ENCODE results near the gene CDIPT. TPM values are rescaled to one million over a fixed set of nuclear protein-coding genes. Genes with fewer than 3 reads are reported as not detected.
"Not testable (repeated sequence)": the region's sequence is repeated elsewhere in the genome, so short reads cannot be mapped to it uniquely, and the experiment has no call there.

CDIPT gene
- total RNA-seq, 1 experiment from 2014 or later: 57.4 TPM

DNA sequence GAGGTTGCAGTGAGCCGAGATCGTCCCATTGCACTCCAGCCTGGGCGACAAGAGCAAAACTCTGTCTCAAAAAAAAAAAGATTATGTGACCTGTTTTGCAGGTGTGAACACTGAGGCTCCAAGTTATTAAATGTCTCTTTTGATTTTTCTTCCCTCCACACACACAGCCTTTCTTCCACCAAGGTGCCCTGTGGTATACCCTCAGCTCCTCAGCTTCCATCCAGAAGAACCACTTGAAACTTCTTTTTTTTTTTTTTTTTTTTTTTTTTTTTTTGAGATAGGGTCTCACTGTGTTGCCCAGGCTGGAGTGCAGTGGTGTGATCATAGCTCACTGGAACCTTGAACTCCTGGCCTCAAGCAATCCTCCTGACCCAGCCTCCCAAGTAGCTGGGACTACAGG is 26.3 kb upstream of the CDIPT start:
- not testable (repeated sequence) for H3K27ac ChIP-seq (ENCODE audit: low read length); H3K9me3 ChIP-seq (ENCODE audit: low read length); H3K9ac ChIP-seq (ENCODE audit: low read length); H3K9me2 ChIP-seq (replicated peaks; ENCODE audit: insufficient read depth, low read length); H3K4me2 ChIP-seq (ENCODE audit: low read depth, low read length, poor library complexity, severe bottlenecking); H3K36me3 ChIP-seq (ENCODE audit: insufficient read depth, low read length); H3K79me2 ChIP-seq (ENCODE audit: low read length); H2AFZ ChIP-seq (ENCODE audit: low read length); H3K4me3 ChIP-seq (ENCODE audit: low read length); H3K4me1 ChIP-seq (ENCODE audit: low read length); H3K27me3 ChIP-seq (ENCODE audit: low read length); DNase-seq; H4K20me1 ChIP-seq (ENCODE audit: insufficient read depth, low read depth, low read length)

DNA sequence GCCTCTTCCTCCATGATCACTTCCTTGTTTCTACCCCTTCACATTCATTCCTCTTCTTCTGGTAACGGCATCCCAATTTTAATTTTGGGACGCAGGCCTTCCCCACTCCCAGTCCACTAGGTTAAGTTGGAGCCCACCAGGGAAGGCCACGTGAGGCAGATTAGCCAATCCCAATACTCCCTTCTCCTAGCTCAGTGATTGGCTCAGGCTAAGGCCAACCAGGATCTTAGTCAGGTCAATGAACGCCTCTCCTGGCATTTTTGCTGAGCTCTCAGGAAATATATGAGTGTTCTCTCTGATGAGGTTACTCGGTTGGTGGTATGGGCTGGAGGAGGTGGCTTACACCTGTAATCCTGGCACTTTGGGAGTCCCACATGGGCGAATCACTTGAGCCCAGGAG is 21.0 kb upstream of the CDIPT start:
- H3K9me2 ChIP-seq (replicated peaks; ENCODE audit: insufficient read depth, low read length): no peaks in the 10 kb centered on the region
- H3K4me3 ChIP-seq (ENCODE audit: low read length): no peak overlapping the region
- H3K9ac ChIP-seq (ENCODE audit: low read length): no peak overlapping the region
- peak; percentile 65 for DNase-seq
- H3K4me2 ChIP-seq (ENCODE audit: low read depth, low read length, poor library complexity, severe bottlenecking): no peak overlapping the region
- H3K27ac ChIP-seq (ENCODE audit: low read length): no peak overlapping the region
- no peaks in the 10 kb centered on the region for H3K36me3 ChIP-seq (ENCODE audit: insufficient read depth, low read length)
- no peaks in the 10 kb centered on the region for H3K9me3 ChIP-seq (ENCODE audit: low read length)
- no peak overlapping the region for H2AFZ ChIP-seq (ENCODE audit: low read length)
- no peaks in the 10 kb centered on the region for H3K27me3 ChIP-seq (ENCODE audit: low read length)
- no peaks in the 10 kb centered on the region for H4K20me1 ChIP-seq (ENCODE audit: insufficient read depth, low read depth, low read length)
- no peaks in the 10 kb centered on the region for H3K79me2 ChIP-seq (ENCODE audit: low read length)
- H3K4me1 ChIP-seq (ENCODE audit: low read length): no peaks in the 10 kb centered on the region

DNA sequence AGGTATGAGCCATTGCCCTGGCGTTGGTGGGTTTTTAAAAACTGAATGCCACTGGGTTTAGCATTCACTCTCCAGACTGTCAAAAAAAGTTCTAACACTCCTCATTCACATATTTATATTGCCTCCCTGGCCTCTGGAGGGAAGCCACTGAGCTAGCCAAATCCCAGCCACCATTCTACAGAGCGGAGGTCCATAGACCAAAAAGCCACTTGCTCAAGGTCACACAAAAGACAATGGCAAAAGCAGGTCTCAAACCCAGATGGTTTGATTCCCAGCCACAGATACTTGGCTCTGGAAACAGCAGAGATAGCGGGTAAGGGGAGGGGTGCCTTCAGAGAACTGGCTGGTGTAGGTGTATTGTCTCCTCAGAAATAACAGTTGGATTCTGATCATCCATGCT is 18.0 kb upstream of the CDIPT start:
- DNase-seq: no peak
- Histone ChIP-seq H3K9me3 (ENCODE audit: low read length) (no peaks in the 10 kb centered on the region), H3K9me2 (replicated peaks; ENCODE audit: insufficient read depth, low read length) (no peaks in the 10 kb centered on the region), H3K27ac (ENCODE audit: low read length) (no peak overlapping the region), H3K4me3 (ENCODE audit: low read length) (no peak overlapping the region), H3K4me2 (ENCODE audit: low read depth, low read length, poor library complexity, severe bottlenecking) (no peak overlapping the region), H2AFZ (ENCODE audit: low read length) (no peak overlapping the region), H3K79me2 (ENCODE audit: low read length) (no peaks in the 10 kb centered on the region), H3K4me1 (ENCODE audit: low read length) (no peaks in the 10 kb centered on the region), H4K20me1 (ENCODE audit: insufficient read depth, low read depth, low read length) (no peaks in the 10 kb centered on the region), H3K27me3 (ENCODE audit: low read length) (no peaks in the 10 kb centered on the region), H3K36me3 (ENCODE audit: insufficient read depth, low read length) (no peaks in the 10 kb centered on the region), H3K9ac (ENCODE audit: low read length) (no peak overlapping the region)

DNA sequence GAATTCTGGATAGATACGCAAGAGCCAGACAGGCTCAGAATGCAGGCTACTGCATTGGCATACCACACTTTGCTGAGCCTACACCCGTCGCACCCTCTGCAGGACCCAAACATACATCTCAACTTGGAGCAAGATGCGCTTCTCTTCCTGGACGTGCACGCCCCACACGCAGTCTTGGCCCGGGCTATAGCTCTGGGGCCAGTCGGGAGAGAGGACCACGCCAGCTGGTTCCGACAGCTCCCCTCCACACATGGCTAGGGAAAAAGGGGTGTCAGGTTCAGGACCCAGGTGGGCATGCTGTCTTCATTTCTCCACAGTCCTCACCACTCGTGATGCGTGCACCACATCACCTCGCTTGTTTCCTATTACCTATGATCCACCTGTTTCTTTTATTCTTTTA is 15.1 kb upstream of the CDIPT start:
- DNase-seq: no peak
- Histone ChIP-seq H3K4me1 (ENCODE audit: low read length) (no peaks in the 10 kb centered on the region), H4K20me1 (ENCODE audit: insufficient read depth, low read depth, low read length) (no peaks in the 10 kb centered on the region), H3K9ac (ENCODE audit: low read length) (no peak overlapping the region), H3K9me3 (ENCODE audit: low read length) (no peaks in the 10 kb centered on the region), H3K79me2 (ENCODE audit: low read length) (no peaks in the 10 kb centered on the region), H2AFZ (ENCODE audit: low read length) (no peak overlapping the region), H3K27me3 (ENCODE audit: low read length) (no peaks in the 10 kb centered on the region), H3K4me3 (ENCODE audit: low read length) (no peak overlapping the region), H3K27ac (ENCODE audit: low read length) (no peak overlapping the region), H3K4me2 (ENCODE audit: low read depth, low read length, poor library complexity, severe bottlenecking) (no peak overlapping the region), H3K36me3 (ENCODE audit: insufficient read depth, low read length) (no peaks in the 10 kb centered on the region), H3K9me2 (replicated peaks; ENCODE audit: insufficient read depth, low read length) (no peaks in the 10 kb centered on the region)

DNA sequence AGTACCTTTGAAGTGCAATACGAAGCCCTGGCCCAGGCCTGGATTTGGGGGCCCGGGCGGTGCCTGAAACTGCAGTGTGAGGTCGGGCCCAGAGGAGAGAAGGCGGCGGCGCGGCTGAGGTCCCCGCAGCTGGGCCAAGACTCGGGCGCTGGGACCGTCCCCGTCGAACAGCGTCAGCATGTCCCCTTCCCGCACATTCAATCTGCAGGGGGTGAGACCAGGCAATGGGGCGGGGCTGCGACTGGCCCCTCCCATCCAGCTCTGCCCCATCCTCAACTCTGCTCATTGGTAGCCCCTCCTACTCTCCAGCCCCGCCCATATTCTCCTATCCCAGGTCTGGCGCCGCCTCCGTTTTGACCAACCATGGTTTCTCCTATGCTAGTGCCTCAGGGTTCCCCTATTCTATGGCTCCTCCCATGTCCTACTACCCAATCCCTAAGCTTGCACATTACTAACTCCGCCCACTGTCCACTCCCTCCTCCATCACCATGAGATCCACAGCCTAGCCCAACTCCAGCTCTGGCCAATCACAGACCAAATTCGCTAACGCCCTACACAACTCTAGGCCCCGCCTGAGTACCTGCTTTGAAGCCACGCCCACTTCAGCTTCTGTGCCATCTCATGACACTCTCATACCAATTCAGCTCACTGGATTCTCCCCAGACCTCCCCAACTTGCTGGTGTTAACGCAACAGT is 14.4 kb upstream of the CDIPT start:
- Histone ChIP-seq H3K4me1 (ENCODE audit: low read length) (no peaks in the 10 kb centered on the region), H3K4me3 (ENCODE audit: low read length) (no peak overlapping the region), H2AFZ (ENCODE audit: low read length) (no peak overlapping the region), H3K4me2 (ENCODE audit: low read depth, low read length, poor library complexity, severe bottlenecking) (no peak overlapping the region), H3K9me2 (replicated peaks; ENCODE audit: insufficient read depth, low read length) (no peaks in the 10 kb centered on the region), H3K9ac (ENCODE audit: low read length) (no peak overlapping the region), H3K36me3 (ENCODE audit: insufficient read depth, low read length) (no peaks in the 10 kb centered on the region), H3K27me3 (ENCODE audit: low read length) (no peaks in the 10 kb centered on the region), H3K27ac (ENCODE audit: low read length) (no peak overlapping the region), H4K20me1 (ENCODE audit: insufficient read depth, low read depth, low read length) (no peaks in the 10 kb centered on the region), H3K9me3 (ENCODE audit: low read length) (no peaks in the 10 kb centered on the region), H3K79me2 (ENCODE audit: low read length) (no peaks in the 10 kb centered on the region)
- DNase-seq: peak; percentile 97

DNA sequence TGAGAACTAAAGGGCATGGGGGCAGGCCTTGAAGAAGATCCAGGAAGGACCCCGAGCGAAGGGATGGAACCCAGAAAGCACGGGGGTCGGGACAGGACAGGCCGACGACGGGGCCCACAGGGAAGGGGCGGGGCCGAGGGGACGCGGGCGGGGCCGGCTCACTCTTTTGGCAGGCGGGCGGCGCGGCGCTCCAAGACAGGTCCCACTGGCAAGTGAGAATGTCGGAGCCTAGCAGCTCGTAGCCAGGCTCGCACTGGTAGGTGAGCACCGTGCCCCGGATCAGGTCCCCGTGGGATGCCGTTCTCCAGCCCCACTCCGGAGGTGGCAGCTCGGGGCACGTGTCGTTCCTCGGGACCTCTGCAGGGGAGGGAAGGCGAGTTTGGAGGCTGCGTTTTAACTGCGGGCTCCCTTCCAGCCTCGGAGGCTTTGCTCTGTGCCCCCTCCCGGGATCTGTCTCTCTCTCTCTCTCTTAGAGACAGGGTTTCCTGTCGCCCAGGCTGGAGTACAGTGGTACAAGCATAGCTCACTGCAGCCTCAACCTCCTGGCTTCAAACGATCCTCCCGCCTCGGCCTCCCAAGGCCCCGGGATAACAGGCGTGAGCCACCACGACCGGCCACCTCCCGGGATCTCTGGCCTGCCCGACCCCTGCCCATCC is 13.7 kb upstream of the CDIPT start:
- no peaks in the 10 kb centered on the region for H3K27me3 ChIP-seq (ENCODE audit: low read length)
- no peak overlapping the region for H3K4me2 ChIP-seq (ENCODE audit: low read depth, low read length, poor library complexity, severe bottlenecking)
- no peak overlapping the region for H3K9ac ChIP-seq (ENCODE audit: low read length)

DNA sequence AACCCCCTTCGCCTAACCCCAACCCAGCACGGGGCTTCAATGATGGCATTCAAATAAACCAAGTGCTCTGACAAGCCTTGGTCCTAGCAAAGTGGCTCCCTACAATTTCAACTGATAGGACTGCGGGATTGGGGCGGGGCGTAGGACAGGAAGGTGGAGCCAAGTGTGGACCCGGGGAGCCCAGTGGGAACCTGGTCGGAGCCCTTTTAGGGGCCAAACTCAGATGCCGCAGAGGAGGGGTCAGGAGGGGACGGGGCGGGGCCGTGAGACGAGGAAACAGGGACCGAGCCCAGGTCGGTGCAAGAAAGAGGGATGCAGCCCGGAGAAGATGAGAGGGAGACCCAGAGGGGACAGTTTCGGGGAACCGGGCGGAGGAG is 13.2 kb upstream of the CDIPT start:
- H4K20me1 ChIP-seq (ENCODE audit: insufficient read depth, low read depth, low read length): no peaks in the 10 kb centered on the region
- no peaks in the 10 kb centered on the region for H3K4me1 ChIP-seq (ENCODE audit: low read length)
- H3K9me2 ChIP-seq (replicated peaks; ENCODE audit: insufficient read depth, low read length): no peaks in the 10 kb centered on the region
- no peaks in the 10 kb centered on the region for H3K36me3 ChIP-seq (ENCODE audit: insufficient read depth, low read length)
- no peak for DNase-seq
- no peaks in the 10 kb centered on the region for H3K27me3 ChIP-seq (ENCODE audit: low read length)
- H2AFZ ChIP-seq (ENCODE audit: low read length): no peak overlapping the region
- H3K4me3 ChIP-seq (ENCODE audit: low read length): no peak overlapping the region
- H3K9me3 ChIP-seq (ENCODE audit: low read length): no peaks in the 10 kb centered on the region
- no peak overlapping the region for H3K9ac ChIP-seq (ENCODE audit: low read length)
- no peak overlapping the region for H3K27ac ChIP-seq (ENCODE audit: low read length)
- H3K4me2 ChIP-seq (ENCODE audit: low read depth, low read length, poor library complexity, severe bottlenecking): no peak overlapping the region
- H3K79me2 ChIP-seq (ENCODE audit: low read length): no peaks in the 10 kb centered on the region

More for the DNA sequence above, 13.7 kb upstream of the CDIPT start:
- no peaks in the 10 kb centered on the region for H3K36me3 ChIP-seq (ENCODE audit: insufficient read depth, low read length)
- no peaks in the 10 kb centered on the region for H4K20me1 ChIP-seq (ENCODE audit: insufficient read depth, low read depth, low read length)
- H3K4me1 ChIP-seq (ENCODE audit: low read length): no peaks in the 10 kb centered on the region
- H3K79me2 ChIP-seq (ENCODE audit: low read length): no peaks in the 10 kb centered on the region
- no peak overlapping the region for H3K4me3 ChIP-seq (ENCODE audit: low read length)
- no peaks in the 10 kb centered on the region for H3K9me3 ChIP-seq (ENCODE audit: low read length)
- H2AFZ ChIP-seq (ENCODE audit: low read length): no peak overlapping the region
- DNase-seq: peak; percentile 40
- H3K9me2 ChIP-seq (replicated peaks; ENCODE audit: insufficient read depth, low read length): no peaks in the 10 kb centered on the region
- no peak overlapping the region for H3K27ac ChIP-seq (ENCODE audit: low read length)

DNA sequence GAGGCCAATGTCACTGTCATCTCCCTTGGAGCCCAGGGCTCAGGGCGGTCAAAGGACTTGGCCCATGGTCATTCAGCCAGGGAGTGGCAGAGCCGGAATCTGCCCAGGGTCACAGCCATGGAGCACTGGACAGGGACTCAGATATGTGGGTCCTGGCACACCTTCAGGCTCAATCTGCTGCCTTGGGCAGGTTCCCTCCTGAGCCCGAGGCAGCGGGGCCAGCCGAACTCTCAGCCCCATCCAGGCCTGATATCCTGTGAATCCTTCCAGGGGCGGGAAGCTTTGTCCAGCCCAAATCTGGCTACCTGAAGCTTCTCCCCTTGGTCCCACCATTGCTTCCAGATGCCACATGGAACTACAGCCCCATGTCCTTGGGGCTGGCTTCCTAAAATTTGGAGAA is 12.2 kb upstream of the CDIPT start:
- DNase-seq: peak; percentile 12
- H3K27me3 ChIP-seq (ENCODE audit: low read length): no peaks in the 10 kb centered on the region

More for the DNA sequence above, 12.2 kb upstream of the CDIPT start:
- Histone ChIP-seq H3K9me3 (ENCODE audit: low read length) (no peaks in the 10 kb centered on the region), H3K4me3 (ENCODE audit: low read length) (no peak overlapping the region), H3K9ac (ENCODE audit: low read length) (no peak overlapping the region), H3K36me3 (ENCODE audit: insufficient read depth, low read length) (no peaks in the 10 kb centered on the region), H3K4me1 (ENCODE audit: low read length) (no peaks in the 10 kb centered on the region), H3K27ac (ENCODE audit: low read length) (no peak overlapping the region), H3K79me2 (ENCODE audit: low read length) (no peaks in the 10 kb centered on the region), H4K20me1 (ENCODE audit: insufficient read depth, low read depth, low read length) (no peaks in the 10 kb centered on the region), H3K9me2 (replicated peaks; ENCODE audit: insufficient read depth, low read length) (no peaks in the 10 kb centered on the region), H3K4me2 (ENCODE audit: low read depth, low read length, poor library complexity, severe bottlenecking) (no peak overlapping the region), H2AFZ (ENCODE audit: low read length) (no peak overlapping the region)

Measured in Karpas-422 (cell line).